Astrocyte (in vitro differentiated cells and primary cell): ENCODE measurements around the gene NIPBL.
A peak's percentile ranks its signal among the peaks of the same experiment; 100 is the strongest.

Source experiments
- EZH2 ChIP-seq: IDR thresholded peaks from 2 replicates; pipeline ENCODE4 v1.6.1; 2012; ENCODE audit warnings: mild to moderate bottlenecking, low read length, inconsistent platforms; ENCODE audit not compliant: insufficient read depth
- TF ChIP-seq, protein P1 (sequence below): IDR thresholded peaks from 2 replicates; pipeline ENCODE4 v1.5.1; 2011; ENCODE audit warnings: low read depth, mild to moderate bottlenecking, inconsistent platforms, low read length, moderate library complexity; ENCODE audit not compliant: insufficient read depth

DNA sequence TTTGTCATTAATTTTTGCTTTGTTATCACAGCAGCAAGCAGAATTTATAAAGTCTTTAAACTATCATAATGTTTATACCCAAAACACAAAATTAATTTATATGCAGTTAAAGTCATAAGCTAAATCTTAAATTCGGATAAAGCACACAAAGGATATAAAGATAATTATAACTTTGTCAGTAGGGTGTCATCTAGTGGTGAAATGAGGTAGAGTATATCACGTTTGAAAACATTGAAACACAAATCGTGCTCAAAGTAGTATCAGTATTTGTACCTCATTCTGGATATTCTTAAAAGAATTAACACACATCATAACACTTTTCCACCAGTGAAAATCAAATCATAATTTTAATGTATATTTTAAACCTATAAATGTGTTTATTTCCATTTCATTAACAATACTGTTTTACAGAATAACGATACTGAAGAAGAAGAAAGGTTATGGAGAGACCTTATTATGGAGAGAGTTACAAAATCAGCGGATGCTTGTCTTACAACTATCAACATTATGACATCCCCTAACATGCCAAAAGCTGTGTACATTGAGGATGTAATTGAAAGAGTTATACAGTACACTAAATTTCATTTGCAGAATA is 129.5 kb downstream of the NIPBL start:
- TF ChIP-seq, protein P1, sequence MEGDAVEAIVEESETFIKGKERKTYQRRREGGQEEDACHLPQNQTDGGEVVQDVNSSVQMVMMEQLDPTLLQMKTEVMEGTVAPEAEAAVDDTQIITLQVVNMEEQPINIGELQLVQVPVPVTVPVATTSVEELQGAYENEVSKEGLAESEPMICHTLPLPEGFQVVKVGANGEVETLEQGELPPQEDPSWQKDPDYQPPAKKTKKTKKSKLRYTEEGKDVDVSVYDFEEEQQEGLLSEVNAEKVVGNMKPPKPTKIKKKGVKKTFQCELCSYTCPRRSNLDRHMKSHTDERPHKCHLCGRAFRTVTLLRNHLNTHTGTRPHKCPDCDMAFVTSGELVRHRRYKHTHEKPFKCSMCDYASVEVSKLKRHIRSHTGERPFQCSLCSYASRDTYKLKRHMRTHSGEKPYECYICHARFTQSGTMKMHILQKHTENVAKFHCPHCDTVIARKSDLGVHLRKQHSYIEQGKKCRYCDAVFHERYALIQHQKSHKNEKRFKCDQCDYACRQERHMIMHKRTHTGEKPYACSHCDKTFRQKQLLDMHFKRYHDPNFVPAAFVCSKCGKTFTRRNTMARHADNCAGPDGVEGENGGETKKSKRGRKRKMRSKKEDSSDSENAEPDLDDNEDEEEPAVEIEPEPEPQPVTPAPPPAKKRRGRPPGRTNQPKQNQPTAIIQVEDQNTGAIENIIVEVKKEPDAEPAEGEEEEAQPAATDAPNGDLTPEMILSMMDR, result peak; percentile 53
- no peak for TF ChIP-seq EZH2
